Transverse colon (tissue), 3 donors: ENCODE results near the gene IP6K2.
"Not testable (repeated sequence)": the region's sequence is repeated elsewhere in the genome, so short reads cannot be mapped to it uniquely, and the experiment has no call there.

Experiments used
- EP300 ChIP-seq: sonication (generic); formaldehyde crosslinking; IDR thresholded peaks from one replicate; pipeline ENCODE4 v1.6.1; 2017; ENCODE audit warnings: antibody characterized with exemption, low read depth
- POLR2A ChIP-seq: fragments of 450-650 bp; IDR thresholded peaks from one replicate; pipeline ENCODE4 v1.6.1; 2016; ENCODE audit warnings: antibody characterized with exemption, mild to moderate bottlenecking, moderate library complexity
- TF ChIP-seq, protein P1 (sequence below), 5 experiments: fragments of 200-600 bp in 3 of 5; fragments of 450-650 bp in 2 of 5; sonication (generic) in 3 of 5; IDR thresholded peaks; 1 replicate in 2 of 5; 2 replicates in 3 of 5; pipeline ENCODE4 v1.5.1; 2016 to 2017; ENCODE audit warnings: antibody characterized with exemption in 5 of 5, inconsistent platforms in 3 of 5, mild to moderate bottlenecking in 2 of 5, moderate library complexity in 1 of 5

DNA sequence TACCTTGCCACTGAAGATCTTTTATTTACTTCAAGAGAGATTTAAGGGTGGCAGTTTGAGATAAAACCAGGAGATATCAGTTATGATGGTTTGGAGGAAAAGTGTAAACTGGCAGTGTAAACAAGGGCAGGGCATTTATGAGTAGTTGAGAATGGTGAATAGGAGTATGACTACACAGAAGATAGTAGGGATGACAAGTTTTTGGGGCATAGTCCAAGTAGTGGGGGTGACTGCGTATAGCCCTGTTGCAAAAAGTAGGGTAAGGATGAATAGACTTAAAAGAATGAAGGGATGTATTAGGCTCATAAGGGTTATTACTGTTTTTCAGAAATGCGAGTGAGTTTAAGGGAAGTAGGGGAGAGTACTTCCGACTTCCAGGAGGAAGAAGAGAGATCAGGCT lies 6.3 kb upstream of the IP6K2 start:
- TF ChIP-seq, protein P1, sequence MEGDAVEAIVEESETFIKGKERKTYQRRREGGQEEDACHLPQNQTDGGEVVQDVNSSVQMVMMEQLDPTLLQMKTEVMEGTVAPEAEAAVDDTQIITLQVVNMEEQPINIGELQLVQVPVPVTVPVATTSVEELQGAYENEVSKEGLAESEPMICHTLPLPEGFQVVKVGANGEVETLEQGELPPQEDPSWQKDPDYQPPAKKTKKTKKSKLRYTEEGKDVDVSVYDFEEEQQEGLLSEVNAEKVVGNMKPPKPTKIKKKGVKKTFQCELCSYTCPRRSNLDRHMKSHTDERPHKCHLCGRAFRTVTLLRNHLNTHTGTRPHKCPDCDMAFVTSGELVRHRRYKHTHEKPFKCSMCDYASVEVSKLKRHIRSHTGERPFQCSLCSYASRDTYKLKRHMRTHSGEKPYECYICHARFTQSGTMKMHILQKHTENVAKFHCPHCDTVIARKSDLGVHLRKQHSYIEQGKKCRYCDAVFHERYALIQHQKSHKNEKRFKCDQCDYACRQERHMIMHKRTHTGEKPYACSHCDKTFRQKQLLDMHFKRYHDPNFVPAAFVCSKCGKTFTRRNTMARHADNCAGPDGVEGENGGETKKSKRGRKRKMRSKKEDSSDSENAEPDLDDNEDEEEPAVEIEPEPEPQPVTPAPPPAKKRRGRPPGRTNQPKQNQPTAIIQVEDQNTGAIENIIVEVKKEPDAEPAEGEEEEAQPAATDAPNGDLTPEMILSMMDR (IDR thresholded peaks at IDR 0.05), result not testable (repeated sequence)
- peak; percentile 49 for TF ChIP-seq EP300
- TF ChIP-seq POLR2A, result not testable (repeated sequence)
